Fibroblast of lung (primary cell): Measurements from ENCODE around the gene MRPS2. TPM values are rescaled to one million over a fixed set of nuclear protein-coding genes. Genes with fewer than 3 reads are reported as not detected.
"Not testable (repeated sequence)": the region's sequence is repeated elsewhere in the genome, so short reads cannot be mapped to it uniquely, and the experiment has no call there.

ENCODE experiments used
- DNase-seq, 2 donors: peaks; one replicate each; pipeline versions ENCODE4 v3.0.0 to v3.0.0-alpha.2; 2010; ENCODE audit warnings: low read depth in 2 of 2
- H2AFZ ChIP-seq: 2 replicates; pipeline ENCODE4 v1.5.1; 2012; ENCODE audit warnings: low read length, control low read depth, inconsistent platforms
- H3K27ac ChIP-seq: 2 replicates; pipeline ENCODE4 v1.5.1; 2011; ENCODE audit warnings: low read length, control low read depth; ENCODE audit not compliant: insufficient read depth
- H3K27me3 ChIP-seq: 2 replicates; pipeline ENCODE4 v1.5.1; 2011; ENCODE audit warnings: mild to moderate bottlenecking, low read length; ENCODE audit not compliant: control insufficient read depth, insufficient read depth
- H3K36me3 ChIP-seq: 2 replicates; pipeline ENCODE4 v1.5.1; 2011; ENCODE audit warnings: low read length; ENCODE audit not compliant: control insufficient read depth, insufficient read depth
- H3K4me1 ChIP-seq: 2 replicates; pipeline ENCODE4 v1.5.1; 2011; ENCODE audit warnings: low read length; ENCODE audit not compliant: control insufficient read depth, insufficient read depth; ENCODE audit errors: extremely low read depth
- H3K4me2 ChIP-seq: 2 replicates; pipeline ENCODE4 v1.5.1; 2011; ENCODE audit warnings: low read length, control low read depth; ENCODE audit not compliant: insufficient read depth; ENCODE audit errors: extremely low read depth
- H3K4me3 ChIP-seq, 4 experiments: fragments of 200-600 bp in 1 of 4; sonication (generic) in 1 of 4; replicated peaks in 1 of 4; 2 replicates each; pipeline ENCODE4 v1.5.1; 2011 to 2016; ENCODE audit warnings: low read length in 4 of 4, low read depth in 3 of 4, mild to moderate bottlenecking in 3 of 4, control low read depth in 2 of 4, inconsistent platforms in 1 of 4, mixed read lengths in 1 of 4; ENCODE audit not compliant: insufficient read depth in 1 of 4; ENCODE audit errors: control extremely low read depth in 1 of 4
- H3K79me2 ChIP-seq: 2 replicates; pipeline ENCODE4 v1.5.1; 2012; ENCODE audit warnings: mild to moderate bottlenecking, low read length, inconsistent platforms; ENCODE audit not compliant: control insufficient read depth, insufficient read depth
- H3K9ac ChIP-seq: 2 replicates; pipeline ENCODE4 v1.5.1; 2011; ENCODE audit warnings: mild to moderate bottlenecking, low read length, control low read depth; ENCODE audit not compliant: insufficient read depth
- H3K9me3 ChIP-seq: 2 replicates; pipeline ENCODE4 v1.5.1; 2012; ENCODE audit warnings: low read depth, low read length; ENCODE audit not compliant: control insufficient read depth, insufficient read depth
- H4K20me1 ChIP-seq: 2 replicates; pipeline ENCODE4 v1.5.1; 2011; ENCODE audit warnings: low read length; ENCODE audit not compliant: control insufficient read depth, insufficient read depth; ENCODE audit errors: extremely low read depth
- EZH2 ChIP-seq: IDR thresholded peaks from 2 replicates; pipeline ENCODE4 v1.5.1; 2012; ENCODE audit warnings: low read length, control low read depth, mild to moderate bottlenecking; ENCODE audit errors: missing control alignments
- polyA plus RNA-seq, 2 donors: library from polyadenylated mRNA; depleted of rRNA in 1 of 2; stranded (reverse) in 1 of 2; unstranded in 1 of 2; fragments of >200 nt; gene quantifications; 2 replicates each; pipeline ENCODE4 v1.2.1, GENCODE V29; 2011 to 2012; ENCODE audit warnings: missing spikeins in 1 of 2
- total RNA-seq: library from RNA; depleted of rRNA; stranded (reverse); fragments of >200 nt; gene quantifications from 2 replicates; pipeline ENCODE4 v1.2.1, GENCODE V29; 2014
- TF ChIP-seq, protein P1 (sequence below), 2 donors: IDR thresholded peaks in 1 of 2; conservative IDR thresholded peaks in 1 of 2; 1 replicate in 1 of 2; 2 replicates in 1 of 2; pipeline ENCODE4 v1.5.1; 2011 to 2012; ENCODE audit warnings: low read length in 2 of 2, control low read depth in 1 of 2, inconsistent platforms in 1 of 2, low read depth in 1 of 2, mild to moderate bottlenecking in 1 of 2

The MRPS2 gene
- total and polyA plus RNA-seq, 2 donors (not counting 1 experiment from before 2014, with no cell fraction given), result 10.4 to 43.6 TPM

DNA sequence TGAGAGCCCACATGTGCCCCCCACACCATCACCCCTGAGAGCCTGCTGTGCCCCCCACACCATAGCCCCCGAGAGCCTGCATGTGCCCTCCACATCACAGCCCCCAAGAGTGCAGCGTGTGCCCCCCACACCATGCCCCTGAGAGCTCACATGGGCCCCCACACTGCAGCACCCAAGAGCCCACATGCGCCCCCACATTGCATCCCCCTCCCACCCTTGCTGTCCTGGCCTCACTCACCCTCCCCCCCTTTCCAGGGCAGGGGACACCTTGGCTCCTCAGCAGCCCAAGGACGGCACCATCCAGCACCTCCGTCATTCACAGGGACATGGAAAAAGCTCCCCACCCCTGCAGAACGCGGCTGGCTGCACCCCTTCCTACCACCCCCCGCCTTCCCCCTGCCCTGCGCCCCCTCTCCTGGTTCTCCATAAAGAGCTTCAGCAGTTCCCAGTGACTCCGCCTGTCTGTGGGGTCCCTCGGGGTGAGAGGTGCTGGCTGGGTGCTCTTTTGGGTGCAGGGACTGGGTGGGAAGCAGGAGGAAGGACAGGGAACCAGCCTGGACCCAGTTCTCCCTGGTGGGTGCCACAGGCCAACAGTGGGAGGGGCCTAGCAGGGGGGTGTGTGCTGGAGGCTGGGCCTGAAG, 25.7 kb downstream of the MRPS2 start:
- Histone ChIP-seq H2AFZ (no peak overlapping the region), H3K36me3 (no peaks in the 10 kb centered on the region), H3K4me2 (no peak overlapping the region), H3K27me3 (no peaks in the 10 kb centered on the region), H3K9ac (no peak overlapping the region), H3K4me3 (no peak overlapping the region), H3K27ac (no peak overlapping the region), H3K9me3 (no peaks in the 10 kb centered on the region), H4K20me1 (no peaks in the 10 kb centered on the region), H3K79me2 (no peaks in the 10 kb centered on the region), H3K4me1 (no peaks in the 10 kb centered on the region)
- no peak for DNase-seq
- no peak for TF ChIP-seq EZH2
- TF ChIP-seq, protein P1, sequence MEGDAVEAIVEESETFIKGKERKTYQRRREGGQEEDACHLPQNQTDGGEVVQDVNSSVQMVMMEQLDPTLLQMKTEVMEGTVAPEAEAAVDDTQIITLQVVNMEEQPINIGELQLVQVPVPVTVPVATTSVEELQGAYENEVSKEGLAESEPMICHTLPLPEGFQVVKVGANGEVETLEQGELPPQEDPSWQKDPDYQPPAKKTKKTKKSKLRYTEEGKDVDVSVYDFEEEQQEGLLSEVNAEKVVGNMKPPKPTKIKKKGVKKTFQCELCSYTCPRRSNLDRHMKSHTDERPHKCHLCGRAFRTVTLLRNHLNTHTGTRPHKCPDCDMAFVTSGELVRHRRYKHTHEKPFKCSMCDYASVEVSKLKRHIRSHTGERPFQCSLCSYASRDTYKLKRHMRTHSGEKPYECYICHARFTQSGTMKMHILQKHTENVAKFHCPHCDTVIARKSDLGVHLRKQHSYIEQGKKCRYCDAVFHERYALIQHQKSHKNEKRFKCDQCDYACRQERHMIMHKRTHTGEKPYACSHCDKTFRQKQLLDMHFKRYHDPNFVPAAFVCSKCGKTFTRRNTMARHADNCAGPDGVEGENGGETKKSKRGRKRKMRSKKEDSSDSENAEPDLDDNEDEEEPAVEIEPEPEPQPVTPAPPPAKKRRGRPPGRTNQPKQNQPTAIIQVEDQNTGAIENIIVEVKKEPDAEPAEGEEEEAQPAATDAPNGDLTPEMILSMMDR (conservative IDR thresholded peaks at IDR 0.05 in 1 of 2, IDR thresholded peaks at IDR 0.05 in 1 of 2; ENCODE audit: low read depth in 1 of 2, low read length in 2 of 2), result no peak

DNA sequence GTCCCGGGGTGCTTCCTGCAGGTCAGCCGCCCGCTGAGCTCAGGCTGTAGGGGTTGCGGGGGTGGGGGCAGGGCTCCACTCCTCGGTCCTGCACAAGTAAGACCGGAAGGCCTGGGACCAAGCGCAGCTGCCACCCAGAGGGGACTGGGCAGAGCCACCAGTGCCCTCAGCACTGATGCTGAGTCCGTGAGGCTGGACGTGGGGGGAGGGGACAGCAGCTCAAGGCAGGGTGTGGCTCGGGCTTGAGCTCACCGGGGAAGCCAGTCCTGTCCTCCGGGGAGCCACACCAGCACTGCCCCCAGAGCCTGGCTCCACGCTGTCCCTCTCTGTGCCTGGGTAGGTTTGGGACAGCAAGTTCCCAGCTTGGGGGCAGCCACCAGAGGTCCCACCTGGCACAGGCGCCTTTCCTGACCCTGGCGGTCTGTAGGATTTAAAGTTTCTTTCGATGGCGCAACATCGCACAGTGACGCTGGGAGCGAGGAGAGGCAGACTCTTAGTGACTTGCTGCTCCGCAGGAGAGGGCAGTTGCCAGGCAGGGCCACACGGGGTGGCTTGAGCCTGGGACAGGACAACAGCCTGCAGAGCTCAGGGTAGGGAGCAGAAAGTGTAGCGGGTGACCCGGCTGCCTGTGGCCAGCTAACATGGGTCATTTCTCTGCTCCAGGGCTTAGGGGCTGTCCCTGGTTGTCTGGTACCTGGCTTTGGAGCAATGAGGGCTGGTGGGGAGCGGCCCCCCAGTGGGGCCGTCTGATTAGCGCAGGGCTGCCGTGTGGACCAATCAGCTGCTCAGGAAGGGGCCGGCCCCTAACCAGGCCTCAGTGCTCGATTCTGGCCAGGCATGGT, 26.5 kb downstream of the MRPS2 start:
- H3K4me3 ChIP-seq, result no peak overlapping the region
- no peaks in the 10 kb centered on the region for H4K20me1 ChIP-seq
- no peak for TF ChIP-seq EZH2
- TF ChIP-seq, protein P1 (conservative IDR thresholded peaks at IDR 0.05 in 1 of 2, IDR thresholded peaks at IDR 0.05 in 1 of 2; ENCODE audit: low read depth in 1 of 2, low read length in 2 of 2), result no peak
- H3K27me3 ChIP-seq, result no peaks in the 10 kb centered on the region
- H3K9me3 ChIP-seq, result no peaks in the 10 kb centered on the region
- H3K36me3 ChIP-seq, result no peaks in the 10 kb centered on the region
- H3K79me2 ChIP-seq, result no peaks in the 10 kb centered on the region
- no peak overlapping the region for H3K27ac ChIP-seq
- H3K4me1 ChIP-seq, result no peaks in the 10 kb centered on the region
- H3K9ac ChIP-seq, result no peak overlapping the region
- no peak for DNase-seq
- H3K4me2 ChIP-seq, result no peak overlapping the region
- no peak overlapping the region for H2AFZ ChIP-seq

DNA sequence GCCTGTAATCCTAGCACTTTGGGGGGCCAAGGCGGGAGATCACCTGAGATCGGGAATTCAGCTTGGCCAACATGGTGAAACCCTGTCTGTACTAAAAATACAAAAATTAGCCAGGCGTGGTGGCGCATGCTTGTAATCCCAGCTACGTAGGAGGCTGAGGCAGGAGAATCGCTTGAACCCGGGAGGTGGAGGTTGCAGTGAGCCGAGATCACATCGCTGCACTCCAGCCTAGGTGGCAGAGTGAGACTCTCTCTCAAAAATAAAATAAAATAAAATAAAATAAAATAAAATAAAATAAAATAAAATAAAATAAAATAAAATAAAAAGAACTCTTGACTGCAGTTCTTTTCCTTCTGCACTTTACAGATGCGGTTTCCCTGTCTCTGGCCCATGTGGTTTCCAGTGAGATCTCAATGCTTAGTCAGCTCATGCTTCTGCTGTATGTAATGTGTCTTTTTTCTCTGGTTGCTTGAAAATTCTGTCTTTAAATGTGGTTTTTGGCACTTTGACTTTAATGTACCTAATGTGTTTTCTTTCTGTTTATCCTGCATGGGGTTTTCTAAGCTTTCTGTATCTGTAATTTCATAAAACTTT, 28.5 kb downstream of the MRPS2 start:
- H3K27me3 ChIP-seq, H3K9me3 ChIP-seq, H4K20me1 ChIP-seq, H3K27ac ChIP-seq, H2AFZ ChIP-seq, H3K36me3 ChIP-seq, H3K9ac ChIP-seq, H3K4me2 ChIP-seq, H3K79me2 ChIP-seq, H3K4me1 ChIP-seq, H3K4me3 ChIP-seq, DNase-seq: not testable (repeated sequence)
